ENCODE measurements around the gene KCNK13.
"Not testable (repeated sequence)": the region's sequence is repeated elsewhere in the genome, so short reads cannot be mapped to it uniquely, and the experiment has no call there.

GRCh38 chr14:90229942-90230341, 168.1 kb downstream of the KCNK13 start:
- not testable (repeated sequence) for TF ChIP-seq CTCF (conservative IDR thresholded peaks at IDR 0.05; ENCODE audit: low read depth in 2 of 2); REST (IDR thresholded peaks at IDR 0.05; ENCODE audit: unreplicated experiment); EZH2 (IDR thresholded peaks at IDR 0.05; ENCODE audit: low read depth, unreplicated experiment); ETS1 (IDR thresholded peaks at IDR 0.05)

Data from GM23338 (cell line).